Retinal pigment epithelial cell (primary cell): ENCODE results near the gene ARL6IP5.
A peak's percentile ranks its signal among the peaks of the same experiment; 100 is the strongest.

Source experiments
- DNase-seq: peaks from one replicate; pipeline ENCODE4 v3.0.0-alpha.2; 2010; ENCODE audit warnings: low read depth
- H3K4me3 ChIP-seq: 2 replicates; pipeline ENCODE4 v1.5.1; 2011; ENCODE audit warnings: mild to moderate bottlenecking, low read length, control low read depth, moderate library complexity
- TF ChIP-seq, protein P1 (sequence below): conservative IDR thresholded peaks from 2 replicates; pipeline ENCODE4 v1.5.1; 2011; ENCODE audit warnings: low read depth, low read length, control low read depth, inconsistent platforms

ARL6IP5 gene

DNA sequence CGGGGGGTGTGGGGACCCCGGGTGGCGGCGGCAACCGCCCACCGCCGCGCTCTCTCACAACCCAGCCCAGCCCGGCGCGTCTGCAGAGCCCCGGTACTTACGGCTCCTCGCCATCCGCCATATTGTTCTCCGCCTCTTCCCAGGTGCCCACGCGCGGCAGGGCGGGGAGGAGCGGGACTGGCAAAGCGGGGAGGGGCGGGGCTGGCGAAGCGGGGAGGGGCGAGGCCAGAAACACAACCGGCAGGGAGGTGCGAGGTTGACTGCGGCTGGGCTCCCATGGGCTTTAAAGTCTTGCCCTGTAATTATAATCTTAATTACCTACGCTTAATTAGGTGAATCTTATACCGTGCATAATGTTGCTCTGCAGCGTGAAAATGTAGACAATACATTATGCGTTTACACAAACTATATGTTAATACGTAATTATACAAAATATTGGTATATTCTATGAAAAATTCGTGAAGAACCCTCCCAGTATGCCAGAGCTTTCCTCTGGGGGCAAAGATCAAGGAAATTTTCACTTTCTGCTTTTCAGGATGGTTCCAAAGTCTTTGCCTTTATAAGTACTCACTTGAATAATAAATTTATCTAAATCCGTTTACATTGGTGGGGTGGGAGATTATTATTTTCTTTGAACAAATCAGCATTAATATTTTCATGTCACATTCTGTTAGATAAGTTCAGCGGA is 4.4 kb upstream of the ARL6IP5 start, which contains the start of gene UBA3:
Gene UBA3, minus strand, starts transcription at position 133 of the 688 bp plus-strand sequence. Its CDS starts 12 bp downstream, at position 121.
- H3K4me3 ChIP-seq = peak within 1 kb of the TSS; percentile 86
- peak; percentile 48 for DNase-seq
- TF ChIP-seq, protein P1, sequence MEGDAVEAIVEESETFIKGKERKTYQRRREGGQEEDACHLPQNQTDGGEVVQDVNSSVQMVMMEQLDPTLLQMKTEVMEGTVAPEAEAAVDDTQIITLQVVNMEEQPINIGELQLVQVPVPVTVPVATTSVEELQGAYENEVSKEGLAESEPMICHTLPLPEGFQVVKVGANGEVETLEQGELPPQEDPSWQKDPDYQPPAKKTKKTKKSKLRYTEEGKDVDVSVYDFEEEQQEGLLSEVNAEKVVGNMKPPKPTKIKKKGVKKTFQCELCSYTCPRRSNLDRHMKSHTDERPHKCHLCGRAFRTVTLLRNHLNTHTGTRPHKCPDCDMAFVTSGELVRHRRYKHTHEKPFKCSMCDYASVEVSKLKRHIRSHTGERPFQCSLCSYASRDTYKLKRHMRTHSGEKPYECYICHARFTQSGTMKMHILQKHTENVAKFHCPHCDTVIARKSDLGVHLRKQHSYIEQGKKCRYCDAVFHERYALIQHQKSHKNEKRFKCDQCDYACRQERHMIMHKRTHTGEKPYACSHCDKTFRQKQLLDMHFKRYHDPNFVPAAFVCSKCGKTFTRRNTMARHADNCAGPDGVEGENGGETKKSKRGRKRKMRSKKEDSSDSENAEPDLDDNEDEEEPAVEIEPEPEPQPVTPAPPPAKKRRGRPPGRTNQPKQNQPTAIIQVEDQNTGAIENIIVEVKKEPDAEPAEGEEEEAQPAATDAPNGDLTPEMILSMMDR = no peak

DNA sequence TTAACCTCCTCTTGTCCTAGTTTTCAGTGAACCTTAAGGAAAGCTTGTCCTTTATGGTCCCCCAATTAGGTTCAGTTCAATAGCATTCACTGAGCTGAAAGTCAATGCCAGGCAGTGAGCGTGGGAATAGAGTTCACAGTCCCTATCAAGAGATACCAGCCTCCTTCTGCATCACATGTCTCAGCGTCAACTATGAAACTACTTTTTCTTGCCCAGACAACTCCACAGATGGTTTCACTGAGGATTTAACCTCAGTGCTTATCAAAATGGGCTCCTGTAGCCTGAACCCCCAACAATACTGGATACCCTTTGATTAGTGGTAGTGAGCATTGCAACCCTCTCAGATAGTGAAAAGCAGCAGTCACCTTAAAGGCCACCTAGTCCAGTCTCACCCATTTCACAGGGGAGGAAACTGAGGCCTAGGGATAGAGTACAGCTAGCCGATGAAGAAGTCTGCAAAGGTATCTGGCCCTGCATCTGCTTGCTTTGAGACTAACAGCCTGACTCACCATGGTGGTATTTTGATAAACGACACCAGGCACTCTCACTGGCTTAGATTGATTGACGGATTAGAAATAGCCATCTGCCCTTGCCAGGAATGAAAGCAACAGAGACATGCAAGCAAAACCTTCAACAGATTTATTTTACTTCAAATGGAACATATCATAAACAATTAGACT is 3.0 kb upstream of the ARL6IP5 start:
- DNase-seq = peak; percentile 47
- TF ChIP-seq, protein P1 = no peak

DNA sequence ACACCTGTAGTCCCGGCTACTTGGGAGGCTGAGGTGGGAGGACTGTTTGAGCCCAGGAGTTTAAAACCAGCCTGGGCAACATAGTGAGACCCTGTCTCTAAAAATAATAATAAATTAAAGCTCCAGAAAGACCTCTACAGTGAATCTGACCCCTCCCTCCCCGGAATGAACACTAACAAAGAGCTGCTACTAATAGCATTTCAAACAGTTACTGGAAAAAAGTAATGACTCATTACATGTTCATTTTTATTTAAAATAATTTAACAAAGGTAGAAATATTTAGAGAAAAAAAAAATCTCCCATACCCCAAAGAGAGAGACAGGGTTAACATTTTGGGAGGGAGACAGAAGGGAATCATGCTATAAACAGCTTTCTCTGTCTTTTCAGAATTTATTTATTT is 2.4 kb upstream of the ARL6IP5 start:
- DNase-seq = no peak
- H3K4me3 ChIP-seq = peak overlapping the region; percentile 1
- TF ChIP-seq, protein P1 = no peak

More for the DNA sequence above, 3.0 kb upstream of the ARL6IP5 start:
- H3K4me3 ChIP-seq = peak overlapping the region; percentile 1

DNA sequence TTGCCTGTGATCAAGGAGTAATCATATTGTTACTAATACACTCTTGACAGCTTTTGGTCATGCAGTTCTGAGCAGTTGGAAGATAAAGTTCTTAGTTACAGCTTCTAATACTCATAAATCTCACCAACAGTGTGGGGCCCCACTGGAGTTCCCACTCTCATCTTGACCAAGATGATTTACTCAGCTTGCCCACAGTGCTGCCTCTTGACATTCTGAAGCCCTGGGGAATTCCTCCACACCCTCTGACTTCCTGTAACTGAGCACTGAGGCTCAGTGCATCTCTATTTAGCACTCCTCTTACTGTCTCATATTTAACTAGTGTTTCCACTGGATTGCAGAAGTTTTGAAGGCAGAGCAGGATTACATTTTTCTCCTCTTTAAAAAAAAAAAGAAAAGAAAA is 1.9 kb upstream of the ARL6IP5 start:
- H3K4me3 ChIP-seq = no peak overlapping the region
- no peak for DNase-seq
- TF ChIP-seq, protein P1 = no peak

DNA sequence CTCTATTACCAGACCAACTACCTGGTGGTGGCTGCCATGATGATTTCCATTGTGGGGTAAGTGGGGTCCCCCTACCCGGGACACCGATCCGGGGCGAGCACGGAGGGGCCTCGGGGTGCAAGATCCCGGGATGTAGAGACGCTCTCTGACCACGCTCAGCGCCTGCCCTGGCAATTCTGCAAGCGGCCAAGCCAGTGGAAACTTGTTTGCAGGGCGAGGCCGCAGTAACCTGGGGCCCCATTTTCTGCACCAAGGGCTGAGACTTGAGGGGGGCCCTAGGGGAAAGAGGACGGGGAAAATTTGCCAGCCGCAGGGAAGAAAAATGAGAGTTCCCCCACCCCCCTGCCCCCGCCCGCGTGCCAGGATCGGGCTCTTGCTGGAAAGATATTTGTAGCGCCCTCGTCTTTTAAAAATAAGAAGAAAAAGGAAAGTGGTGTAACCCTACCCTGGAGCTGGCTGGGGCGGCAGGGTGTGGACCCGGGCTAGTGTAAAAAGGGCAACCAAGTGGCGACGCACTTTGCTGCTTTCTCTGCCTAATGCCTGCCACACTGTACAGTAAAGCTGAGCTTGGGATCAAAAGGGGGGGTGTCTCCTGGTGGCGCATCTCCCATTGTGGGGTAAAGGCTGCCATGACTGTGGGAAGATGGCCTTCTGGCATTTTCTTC is 563 bp downstream of the ARL6IP5 start:
- no peak for DNase-seq
- peak overlapping the region; percentile 96 for H3K4me3 ChIP-seq
- TF ChIP-seq, protein P1 = no peak

DNA sequence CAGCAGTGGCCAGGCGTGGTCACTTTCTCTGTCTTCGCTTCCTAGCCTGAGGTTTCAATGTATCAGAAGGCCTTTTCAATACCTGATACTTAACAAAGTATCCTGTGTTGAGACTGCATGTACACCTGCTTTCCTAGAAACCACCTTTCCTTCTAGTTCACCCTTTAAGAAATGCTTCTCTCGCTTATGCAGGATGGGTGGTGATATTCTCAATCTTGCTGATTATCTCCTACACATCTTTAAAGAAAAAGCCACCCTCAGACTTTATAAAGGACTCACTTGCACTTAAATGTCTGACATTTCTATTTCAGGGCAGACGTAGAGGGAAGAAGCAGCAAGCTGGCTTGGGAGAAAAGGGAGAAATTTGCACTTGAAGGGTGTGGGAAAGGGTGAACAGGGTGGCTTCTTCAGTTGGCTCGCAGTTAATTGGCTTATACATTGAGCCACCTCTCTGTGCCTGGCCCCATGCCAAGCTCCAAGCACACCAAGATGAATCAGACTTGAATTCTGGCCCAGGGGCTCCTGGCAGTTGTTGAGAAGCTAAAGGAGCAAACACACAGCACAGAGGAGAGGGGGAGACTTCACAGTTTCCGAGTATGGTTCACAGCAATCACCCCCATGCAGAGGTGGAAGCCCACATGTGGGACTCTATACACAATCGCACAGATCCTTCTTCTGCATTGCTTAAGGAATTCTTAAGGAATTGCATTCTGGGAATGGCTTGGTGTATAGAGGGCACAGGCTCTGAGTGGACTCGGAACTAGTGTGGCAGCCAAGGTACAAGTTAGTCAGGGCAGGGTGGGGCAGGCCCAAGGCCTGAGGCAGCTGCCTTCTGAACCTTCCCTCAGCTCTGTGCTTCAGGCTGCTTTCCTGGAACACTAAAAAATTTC is 1.3 kb downstream of the ARL6IP5 start:
- peak overlapping the region; percentile 96 for H3K4me3 ChIP-seq
- peak; percentile 93 for DNase-seq
- TF ChIP-seq, protein P1 = no peak
